ENCODE data around the gene TAF13. TPM values are rescaled to one million over a fixed set of nuclear protein-coding genes. Genes with fewer than 3 reads are reported as not detected.
A peak's percentile ranks its signal among the peaks of the same experiment; 100 is the strongest.

The TAF13 gene
- total and polyA plus RNA-seq, 9 of the 15 experiments (the other 6 are each of a cell fraction or from before 2014, with no cell fraction given): 14.9 to 77.2 (median 38.7) TPM

DNA sequence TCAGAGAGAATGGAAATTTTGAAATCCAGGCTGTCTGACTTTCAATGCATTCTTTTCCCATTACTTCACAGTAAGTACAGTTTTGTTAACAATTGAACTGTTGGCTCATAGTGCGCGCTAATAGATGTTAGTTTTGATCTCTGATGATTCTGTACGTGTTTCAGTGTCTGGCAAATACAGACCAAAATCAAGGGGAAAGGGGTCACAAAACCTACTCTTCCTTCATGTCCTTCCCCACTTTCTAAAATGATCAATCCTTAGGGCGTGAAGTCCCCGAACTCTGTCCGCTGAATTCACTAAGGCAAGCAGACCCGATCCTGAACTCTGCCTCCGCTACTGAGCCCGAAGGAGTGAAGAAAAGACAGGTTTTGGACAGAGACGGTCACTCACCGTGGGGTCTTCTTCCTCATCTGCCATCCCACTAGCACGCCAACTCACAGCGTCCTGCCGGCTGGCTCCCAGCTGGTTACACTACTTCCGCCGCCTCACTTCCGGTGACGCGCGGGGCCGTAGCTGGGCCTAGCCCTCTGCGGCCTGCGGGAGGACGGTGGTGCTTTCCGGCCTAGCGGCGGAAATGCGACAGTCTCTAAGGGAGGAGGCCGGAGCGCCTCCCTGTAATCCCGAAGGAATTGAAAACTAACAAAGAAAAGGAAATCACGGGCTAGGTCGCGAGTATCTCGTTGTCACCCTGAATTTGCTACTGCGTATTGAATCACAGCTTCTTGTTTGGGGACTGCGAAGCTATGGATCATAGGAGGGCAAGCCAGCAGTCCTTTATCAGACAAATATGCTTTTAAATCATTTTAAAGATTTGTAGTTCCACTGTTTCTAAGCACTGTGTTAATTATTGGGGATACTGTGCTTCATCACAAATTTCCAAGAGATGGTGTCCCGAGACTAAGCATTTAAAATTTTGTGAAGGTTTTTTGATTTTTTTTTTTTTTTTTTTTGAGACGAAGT is at the start of gene TAF13 (continued):
- TF ChIP-seq, protein P1, sequence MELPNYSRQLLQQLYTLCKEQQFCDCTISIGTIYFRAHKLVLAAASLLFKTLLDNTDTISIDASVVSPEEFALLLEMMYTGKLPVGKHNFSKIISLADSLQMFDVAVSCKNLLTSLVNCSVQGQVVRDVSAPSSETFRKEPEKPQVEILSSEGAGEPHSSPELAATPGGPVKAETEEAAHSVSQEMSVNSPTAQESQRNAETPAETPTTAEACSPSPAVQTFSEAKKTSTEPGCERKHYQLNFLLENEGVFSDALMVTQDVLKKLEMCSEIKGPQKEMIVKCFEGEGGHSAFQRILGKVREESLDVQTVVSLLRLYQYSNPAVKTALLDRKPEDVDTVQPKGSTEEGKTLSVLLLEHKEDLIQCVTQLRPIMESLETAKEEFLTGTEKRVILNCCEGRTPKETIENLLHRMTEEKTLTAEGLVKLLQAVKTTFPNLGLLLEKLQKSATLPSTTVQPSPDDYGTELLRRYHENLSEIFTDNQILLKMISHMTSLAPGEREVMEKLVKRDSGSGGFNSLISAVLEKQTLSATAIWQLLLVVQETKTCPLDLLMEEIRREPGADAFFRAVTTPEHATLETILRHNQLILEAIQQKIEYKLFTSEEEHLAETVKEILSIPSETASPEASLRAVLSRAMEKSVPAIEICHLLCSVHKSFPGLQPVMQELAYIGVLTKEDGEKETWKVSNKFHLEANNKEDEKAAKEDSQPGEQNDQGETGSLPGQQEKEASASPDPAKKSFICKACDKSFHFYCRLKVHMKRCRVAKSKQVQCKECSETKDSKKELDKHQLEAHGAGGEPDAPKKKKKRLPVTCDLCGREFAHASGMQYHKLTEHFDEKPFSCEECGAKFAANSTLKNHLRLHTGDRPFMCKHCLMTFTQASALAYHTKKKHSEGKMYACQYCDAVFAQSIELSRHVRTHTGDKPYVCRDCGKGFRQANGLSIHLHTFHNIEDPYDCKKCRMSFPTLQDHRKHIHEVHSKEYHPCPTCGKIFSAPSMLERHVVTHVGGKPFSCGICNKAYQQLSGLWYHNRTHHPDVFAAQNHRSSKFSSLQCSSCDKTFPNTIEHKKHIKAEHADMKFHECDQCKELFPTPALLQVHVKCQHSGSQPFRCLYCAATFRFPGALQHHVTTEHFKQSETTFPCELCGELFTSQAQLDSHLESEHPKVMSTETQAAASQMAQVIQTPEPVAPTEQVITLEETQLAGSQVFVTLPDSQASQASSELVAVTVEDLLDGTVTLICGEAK (IDR thresholded peaks at IDR 0.05): peak; percentile 98
- TF ChIP-seq, protein P1 (CRISPR knock-in tag; IDR thresholded peaks at IDR 0.05): no peak
- TF ChIP-seq ZNF551 (CRISPR knock-in tag; IDR thresholded peaks at IDR 0.05) (no peak), NFE2 (IDR thresholded peaks at IDR 0.05; ENCODE audit: low read depth) (peak; percentile 24; the same call in 1 of the 2 replicates), ZNF197 (CRISPR knock-in tag; IDR thresholded peaks at IDR 0.05; ENCODE audit: low read depth) (no peak), SLC30A9 (CRISPR knock-in tag; IDR thresholded peaks at IDR 0.05) (no peak), CTBP1 (IDR thresholded peaks at IDR 0.05; ENCODE audit: borderline replicate concordance) (peak; percentile 88), ZNF316 (IDR thresholded peaks at IDR 0.05) (0 out of 2 replicates have a peak, but pooled peaks have one; percentile 1), KDM2B (CRISPR knock-in tag; IDR thresholded peaks at IDR 0.05) (no peak), NR3C1 (CRISPR knock-in tag; IDR thresholded peaks at IDR 0.05) (no peak), KDM4B (IDR thresholded peaks at IDR 0.05; ENCODE audit: borderline replicate concordance in 2 of 2, low read depth in 1 of 2) (peak in 1 of 2 experiments; percentile 95; a peak in 2 of 4 replicates), ZNF217 (CRISPR knock-in tag; IDR thresholded peaks at IDR 0.05) (no peak), YBX1 (IDR thresholded peaks at IDR 0.05) (no peak), ZNF384 (IDR thresholded peaks at IDR 0.05; ENCODE audit: low read depth, low read length) (no peak; the same call in 1 of the 2 replicates), POLR2AphosphoS2 (IDR thresholded peaks at IDR 0.05; ENCODE audit: low read length) (peak; percentile 90; the same call in 1 of the 2 replicates)
- TF ChIP-seq, protein P2, sequence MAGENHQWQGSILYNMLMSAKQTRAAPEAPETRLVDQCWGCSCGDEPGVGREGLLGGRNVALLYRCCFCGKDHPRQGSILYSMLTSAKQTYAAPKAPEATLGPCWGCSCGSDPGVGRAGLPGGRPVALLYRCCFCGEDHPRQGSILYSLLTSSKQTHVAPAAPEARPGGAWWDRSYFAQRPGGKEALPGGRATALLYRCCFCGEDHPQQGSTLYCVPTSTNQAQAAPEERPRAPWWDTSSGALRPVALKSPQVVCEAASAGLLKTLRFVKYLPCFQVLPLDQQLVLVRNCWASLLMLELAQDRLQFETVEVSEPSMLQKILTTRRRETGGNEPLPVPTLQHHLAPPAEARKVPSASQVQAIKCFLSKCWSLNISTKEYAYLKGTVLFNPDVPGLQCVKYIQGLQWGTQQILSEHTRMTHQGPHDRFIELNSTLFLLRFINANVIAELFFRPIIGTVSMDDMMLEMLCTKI (IDR thresholded peaks at IDR 0.05; ENCODE audit: partially characterized antibody): no peak
- TF ChIP-seq, protein P3, sequence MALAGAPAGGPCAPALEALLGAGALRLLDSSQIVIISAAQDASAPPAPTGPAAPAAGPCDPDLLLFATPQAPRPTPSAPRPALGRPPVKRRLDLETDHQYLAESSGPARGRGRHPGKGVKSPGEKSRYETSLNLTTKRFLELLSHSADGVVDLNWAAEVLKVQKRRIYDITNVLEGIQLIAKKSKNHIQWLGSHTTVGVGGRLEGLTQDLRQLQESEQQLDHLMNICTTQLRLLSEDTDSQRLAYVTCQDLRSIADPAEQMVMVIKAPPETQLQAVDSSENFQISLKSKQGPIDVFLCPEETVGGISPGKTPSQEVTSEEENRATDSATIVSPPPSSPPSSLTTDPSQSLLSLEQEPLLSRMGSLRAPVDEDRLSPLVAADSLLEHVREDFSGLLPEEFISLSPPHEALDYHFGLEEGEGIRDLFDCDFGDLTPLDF (CRISPR knock-in tag; IDR thresholded peaks at IDR 0.05): no peak
